ENCODE measurements around the gene SORCS2.

SORCS2 gene

DNA sequence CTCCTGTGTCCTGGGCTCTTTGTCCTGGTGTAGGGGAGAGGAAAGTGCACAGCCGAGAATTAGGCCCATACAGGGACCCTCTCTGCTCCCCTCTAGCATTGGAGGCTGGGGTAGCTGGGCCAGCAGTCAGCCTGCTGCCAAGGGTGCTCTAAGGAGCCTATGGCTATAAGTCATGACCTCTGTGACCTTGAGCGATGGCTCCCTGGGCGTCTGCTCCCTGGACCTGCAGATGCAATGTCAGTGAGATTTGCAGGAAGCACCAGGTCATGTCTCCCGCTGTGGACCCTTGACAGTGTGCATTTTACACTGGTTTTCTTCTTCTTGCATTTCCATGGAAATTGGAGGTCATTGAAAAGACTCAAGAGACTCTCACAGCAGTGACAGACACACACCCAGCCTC is 476.5 kb downstream of the SORCS2 start:
- DNase-seq (ENCODE audit: low read depth, low spot score): no peak
- no peak overlapping the region for H3K4me3 ChIP-seq (ENCODE audit: low read length)

DNA sequence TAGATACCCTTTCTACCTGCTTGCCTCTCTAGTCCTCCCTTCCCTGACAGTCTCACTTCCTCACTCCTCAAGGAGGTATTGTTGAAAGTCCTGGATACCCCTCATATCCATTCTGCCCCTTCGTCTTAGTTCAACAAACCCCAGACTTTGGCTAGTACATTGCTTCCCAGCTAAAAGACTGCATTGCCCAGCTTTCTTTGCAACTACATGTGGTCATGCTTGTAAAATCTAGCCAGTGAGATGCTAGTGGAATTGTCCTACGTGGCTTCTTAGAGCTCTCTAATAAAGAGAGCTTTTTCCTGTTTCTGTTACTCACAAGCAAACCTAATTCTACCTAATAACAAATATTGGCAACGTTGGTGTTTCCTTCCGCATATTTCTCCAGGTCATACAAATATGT is 480.3 kb downstream of the SORCS2 start:
- H3K4me3 ChIP-seq (ENCODE audit: low read length): no peak overlapping the region
- DNase-seq (ENCODE audit: low read depth, low spot score): no peak

DNA sequence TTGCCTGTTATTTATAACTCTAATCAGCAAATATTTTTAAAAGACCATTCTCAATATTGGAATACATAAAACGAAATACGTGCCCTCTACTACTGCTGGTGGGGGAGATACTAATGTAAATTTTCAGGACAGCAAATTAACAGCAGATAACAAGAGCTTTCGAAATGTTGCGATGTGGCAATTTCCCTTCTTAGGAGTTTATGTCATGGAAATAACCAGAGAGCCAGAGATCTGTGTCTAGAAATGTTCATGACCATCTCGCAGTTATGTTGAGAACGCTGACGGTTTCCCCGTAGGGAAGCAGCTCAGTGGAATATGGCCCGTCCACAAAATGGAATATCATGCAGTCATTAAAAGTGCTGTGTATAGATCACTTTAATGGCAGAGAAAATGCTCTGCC is 480.8 kb downstream of the SORCS2 start:
- no peak for DNase-seq (ENCODE audit: low read depth, low spot score)
- no peak overlapping the region for H3K4me3 ChIP-seq (ENCODE audit: low read length)

DNA sequence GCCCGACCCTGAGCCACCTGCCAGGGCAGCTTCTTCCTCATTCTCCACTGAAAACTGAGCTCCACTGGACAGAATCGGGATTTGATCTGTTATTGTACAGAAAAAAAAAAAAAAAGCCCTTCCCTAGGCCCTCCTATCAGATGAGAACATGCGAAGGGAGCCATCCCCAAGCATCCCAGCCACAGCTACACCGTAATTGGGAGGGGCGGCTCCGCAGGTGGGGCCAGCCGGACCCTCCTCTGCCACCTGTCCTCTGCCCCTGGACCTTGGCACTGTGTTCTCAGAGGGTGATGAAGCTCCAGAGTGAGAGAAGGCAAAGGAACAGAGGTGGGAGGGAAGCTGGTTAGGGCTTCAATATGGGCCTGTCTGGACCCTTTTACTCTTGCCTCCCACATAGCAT is 482.4 kb downstream of the SORCS2 start:
- no peak for DNase-seq (ENCODE audit: low read depth, low spot score)
- no peak overlapping the region for H3K4me3 ChIP-seq (ENCODE audit: low read length)

DNA sequence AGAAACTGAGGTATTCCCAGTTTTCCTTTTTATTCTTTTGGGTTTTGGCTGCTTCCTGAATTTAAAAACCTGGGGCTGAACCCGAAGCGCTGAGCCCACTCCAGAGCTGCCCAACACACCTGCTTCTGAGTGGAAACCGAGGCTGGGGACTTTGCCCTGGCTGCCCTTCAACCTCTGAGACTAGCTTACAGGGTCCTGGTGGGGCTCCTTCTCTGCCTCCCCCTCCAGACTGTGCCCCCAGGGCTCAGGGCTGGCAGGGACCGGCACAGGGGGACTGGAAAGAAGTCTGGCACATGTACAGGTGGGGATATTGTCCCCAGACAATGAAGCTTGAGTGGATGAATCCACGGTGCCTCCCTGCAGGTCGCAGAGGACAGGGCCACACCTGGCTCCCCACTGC is 482.8 kb downstream of the SORCS2 start:
- no peak overlapping the region for H3K4me3 ChIP-seq (ENCODE audit: low read length)
- DNase-seq (ENCODE audit: low read depth, low spot score): no peak

DNA sequence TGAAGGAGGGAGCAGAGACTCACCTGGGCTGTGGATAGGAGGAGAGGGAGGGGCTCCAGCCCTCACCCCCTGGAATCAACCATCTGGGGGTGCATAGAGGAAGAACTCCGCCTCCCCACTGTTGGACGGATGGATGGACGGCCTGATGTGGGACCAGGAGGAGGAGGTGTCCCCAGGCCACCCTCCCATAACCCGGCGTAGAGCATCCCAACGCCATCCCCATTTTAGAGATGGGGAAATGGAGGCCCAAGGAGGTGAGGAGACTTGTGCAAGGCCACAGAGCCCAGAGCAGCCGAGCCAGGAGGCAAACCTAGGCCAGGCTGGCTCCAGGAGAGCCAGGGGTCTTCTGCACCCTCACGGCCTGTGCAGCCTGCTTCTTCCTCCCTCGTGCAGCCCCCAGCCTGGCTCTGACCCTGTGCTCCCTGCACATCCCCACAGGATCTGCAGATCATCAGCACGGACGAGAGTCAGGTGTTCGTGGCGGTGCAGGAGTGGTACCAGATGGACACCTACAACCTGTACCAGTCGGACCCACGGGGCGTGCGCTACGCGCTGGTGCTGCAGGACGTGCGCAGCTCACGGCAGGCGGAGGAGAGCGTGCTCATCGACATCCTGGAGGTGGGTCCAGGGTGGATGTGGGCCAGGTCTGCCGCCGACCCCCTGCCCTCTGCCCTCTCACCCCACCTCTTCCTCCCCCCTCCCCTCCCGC is 483.4 kb downstream of the SORCS2 start:
- H3K4me3 ChIP-seq (ENCODE audit: low read length): no peak overlapping the region
- DNase-seq (ENCODE audit: low read depth, low spot score): no peak

DNA sequence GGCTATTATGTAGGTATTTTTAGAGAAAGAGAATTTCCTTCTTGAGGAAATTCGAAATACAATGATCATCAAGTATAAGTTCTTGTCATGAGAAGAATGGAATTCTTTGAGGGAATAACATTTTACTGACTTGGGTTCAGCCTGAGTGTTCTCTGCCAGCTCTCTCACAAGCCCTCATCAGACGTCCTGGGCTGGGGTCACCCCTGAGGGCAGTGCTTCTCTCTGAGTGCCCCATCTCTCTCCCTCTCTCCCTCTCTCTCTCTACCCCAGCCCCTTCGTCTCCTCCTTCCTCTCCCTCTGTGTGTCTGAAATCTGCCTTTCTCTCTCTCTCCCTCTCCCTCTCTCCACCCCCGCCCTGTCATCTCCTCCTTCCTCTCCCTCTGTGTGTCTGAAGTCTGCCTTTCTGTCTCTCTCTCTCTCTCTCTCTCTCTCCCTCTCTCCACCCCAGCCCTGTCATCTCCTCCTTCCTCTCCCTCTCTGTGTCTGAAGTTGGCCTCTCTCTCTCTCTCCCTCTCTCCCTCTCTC is 484.1 kb downstream of the SORCS2 start:
- DNase-seq (ENCODE audit: low read depth, low spot score): no peak
- H3K4me3 ChIP-seq (ENCODE audit: low read length): no peak overlapping the region

DNA sequence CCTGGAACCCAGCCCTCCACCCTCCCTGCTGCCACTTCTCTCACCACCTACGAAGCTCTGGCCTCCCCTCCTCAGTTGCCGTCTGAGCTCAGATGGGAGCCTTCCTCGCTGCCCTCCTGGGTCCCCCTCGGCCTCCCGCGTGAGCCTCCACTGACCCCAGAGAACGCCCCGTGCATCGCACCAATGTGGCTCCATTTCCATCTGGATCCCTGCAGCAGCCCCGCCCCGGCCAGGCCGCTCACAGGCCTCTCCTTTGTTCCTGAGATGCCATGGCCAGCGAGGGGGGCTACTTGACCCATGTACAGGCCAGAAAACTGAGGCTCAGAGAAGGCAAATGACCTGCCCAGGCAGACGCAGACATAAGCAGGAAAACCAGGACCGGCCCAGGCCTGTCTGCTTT is 484.7 kb downstream of the SORCS2 start:
- no peak for DNase-seq (ENCODE audit: low read depth, low spot score)
- H3K4me3 ChIP-seq (ENCODE audit: low read length): no peak overlapping the region

DNA sequence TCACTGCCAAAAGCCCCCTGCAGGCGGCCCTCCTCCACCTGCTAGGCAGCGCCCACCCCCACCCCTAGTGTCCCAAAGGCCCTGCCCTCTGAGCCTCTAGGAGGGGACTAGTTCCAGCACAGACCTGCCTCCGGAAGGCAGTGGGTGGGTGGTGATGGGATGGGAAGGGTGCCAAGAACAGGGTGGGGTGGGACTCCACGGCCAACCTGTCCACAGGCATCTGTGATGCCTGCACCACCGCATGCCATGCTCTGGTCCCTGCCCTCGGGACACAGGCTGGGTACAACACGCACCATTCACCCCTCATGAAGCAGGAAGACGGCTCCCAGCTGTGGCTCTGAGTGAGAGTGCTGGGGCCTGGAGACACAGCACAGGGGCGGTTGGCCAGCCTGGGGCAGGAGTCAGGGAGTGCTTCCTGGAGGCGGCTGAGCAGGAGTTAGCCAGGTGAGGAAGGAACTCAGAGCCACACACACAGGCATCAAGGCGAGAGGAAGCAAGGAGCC is 485.5 kb downstream of the SORCS2 start:
- H3K4me3 ChIP-seq (ENCODE audit: low read length): no peak overlapping the region
- no peak for DNase-seq (ENCODE audit: low read depth, low spot score)

DNA sequence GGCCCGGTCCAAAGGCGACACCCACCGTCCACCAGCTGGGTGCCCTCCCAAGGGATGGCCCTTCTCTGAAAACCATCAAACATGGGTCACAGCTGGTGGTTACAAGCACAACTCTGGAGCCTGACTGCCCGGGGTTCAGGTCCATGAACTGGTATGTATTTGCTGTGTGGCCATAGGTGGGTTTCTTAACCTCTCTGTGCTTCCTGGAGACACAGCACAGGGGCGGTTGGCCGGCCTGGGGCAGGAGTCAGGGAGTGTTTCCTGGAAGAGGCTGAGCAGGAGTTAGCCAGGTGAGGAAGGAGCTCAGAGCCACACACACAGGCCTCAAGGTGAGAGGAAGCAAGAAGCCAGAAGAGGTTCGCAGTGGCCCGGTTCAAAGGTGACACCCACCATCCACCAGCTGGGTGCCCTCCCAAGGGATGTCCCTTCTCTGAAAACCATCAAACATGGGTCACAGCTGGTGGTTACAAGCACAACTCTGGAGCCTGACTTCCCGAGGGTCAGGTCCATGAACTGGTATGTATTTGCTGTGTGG is 486.0 kb downstream of the SORCS2 start:
- H3K4me3 ChIP-seq (ENCODE audit: low read length): no peak overlapping the region

DNA sequence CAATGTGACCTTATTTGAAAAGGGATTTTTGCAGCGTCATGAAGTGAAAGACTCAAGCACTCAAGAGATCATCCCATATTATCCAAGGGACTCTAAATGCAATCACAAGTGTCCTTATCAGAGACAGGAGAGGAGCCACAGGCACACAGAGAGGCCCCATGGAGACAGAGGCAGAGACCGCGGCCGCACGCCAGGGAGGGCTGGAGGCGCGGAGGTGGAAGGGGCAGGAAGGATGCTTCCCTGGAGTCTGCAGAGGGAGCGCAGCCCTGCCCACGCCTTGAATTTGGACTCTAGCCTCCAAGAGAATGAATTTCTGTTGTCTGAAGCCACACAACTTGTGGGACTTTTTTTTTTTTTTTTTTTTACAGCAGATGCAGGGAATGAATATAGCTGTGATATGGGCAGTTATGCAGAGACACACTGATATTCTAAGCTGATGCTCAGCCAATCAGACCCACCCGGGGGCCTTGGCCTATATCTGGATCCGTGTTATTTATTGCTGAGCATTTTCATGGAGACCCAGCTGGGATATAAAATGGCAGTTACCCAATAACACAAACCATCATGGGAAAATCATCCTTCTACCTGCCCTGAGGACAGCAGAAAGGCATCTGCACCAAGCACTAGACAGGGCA is 487.2 kb downstream of the SORCS2 start:
- H3K4me3 ChIP-seq (ENCODE audit: low read length): no peak overlapping the region
- DNase-seq (ENCODE audit: low read depth, low spot score): no peak

More for the DNA sequence above, 486.0 kb downstream of the SORCS2 start:
- DNase-seq (ENCODE audit: low read depth, low spot score): no peak

DNA sequence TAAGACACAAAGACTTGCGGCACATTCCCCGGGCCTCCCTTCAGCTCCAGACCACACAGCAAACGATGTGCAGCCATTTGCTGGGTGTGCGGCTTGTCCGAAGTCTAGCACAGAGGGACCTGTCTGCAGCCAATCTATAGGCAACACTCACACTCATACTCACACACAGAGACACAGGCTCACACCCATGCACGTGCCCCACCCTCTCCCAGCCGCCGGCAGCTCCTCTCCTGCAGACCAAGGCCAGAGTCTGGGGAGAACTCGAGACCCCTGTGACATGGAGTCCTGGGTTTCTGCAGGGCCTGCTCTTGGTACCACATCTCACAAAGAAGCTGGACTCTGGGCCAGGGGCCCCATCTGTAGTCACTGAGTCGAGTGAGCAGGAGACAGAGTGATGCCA is 487.8 kb downstream of the SORCS2 start:
- H3K4me3 ChIP-seq (ENCODE audit: low read length): no peak overlapping the region
- DNase-seq (ENCODE audit: low read depth, low spot score): no peak

DNA sequence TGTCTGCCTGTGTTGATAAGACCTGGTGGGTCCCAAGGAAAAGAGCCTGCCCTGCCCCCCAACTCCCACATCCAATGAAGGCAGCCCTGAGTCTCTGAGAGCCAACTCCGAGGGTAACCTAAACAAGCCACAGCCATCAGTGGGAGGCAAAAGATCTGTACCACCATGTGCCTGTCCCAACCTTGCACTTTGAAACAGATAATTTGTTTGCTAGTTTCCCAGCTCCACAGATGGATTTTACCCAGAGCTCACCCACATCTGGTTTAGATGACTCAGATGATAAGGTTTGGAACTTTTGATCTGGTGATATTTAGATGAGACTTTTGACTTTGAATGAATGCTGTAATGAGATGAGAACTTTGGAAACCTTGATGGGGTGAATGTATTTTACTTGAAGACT is 488.4 kb downstream of the SORCS2 start:
- DNase-seq (ENCODE audit: low read depth, low spot score): no peak
- H3K4me3 ChIP-seq (ENCODE audit: low read length): no peak overlapping the region

DNA sequence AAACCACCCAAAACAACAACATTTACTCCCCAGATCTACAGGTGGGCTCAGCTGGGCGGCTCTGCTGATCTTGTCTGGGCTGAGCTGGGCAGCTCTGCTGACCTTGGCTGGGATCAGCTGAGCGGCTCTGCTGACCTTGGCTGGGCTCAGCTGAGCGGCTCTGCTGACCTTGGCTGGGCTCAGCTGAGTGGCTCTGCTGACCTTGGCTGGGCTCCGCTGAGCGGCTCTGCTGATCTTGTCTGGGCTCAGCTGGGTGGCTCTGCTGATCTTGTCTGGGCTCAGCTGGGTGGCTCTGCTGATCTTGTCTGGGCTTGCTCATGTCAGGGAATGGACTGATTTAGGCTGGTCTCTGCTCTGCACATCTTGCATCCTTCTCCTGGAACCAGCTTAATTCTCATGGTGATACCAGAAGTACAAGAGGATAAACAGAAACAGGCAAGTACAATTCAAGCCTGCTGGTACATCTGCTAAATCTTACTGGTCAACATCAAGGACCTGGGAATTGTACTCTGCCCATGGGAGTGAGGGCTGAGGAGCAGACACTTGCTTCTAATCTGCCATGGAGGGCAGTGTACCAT is 490.9 kb downstream of the SORCS2 start:
- no peak for DNase-seq (ENCODE audit: low read depth, low spot score)
- H3K4me3 ChIP-seq (ENCODE audit: low read length): no peak overlapping the region

DNA sequence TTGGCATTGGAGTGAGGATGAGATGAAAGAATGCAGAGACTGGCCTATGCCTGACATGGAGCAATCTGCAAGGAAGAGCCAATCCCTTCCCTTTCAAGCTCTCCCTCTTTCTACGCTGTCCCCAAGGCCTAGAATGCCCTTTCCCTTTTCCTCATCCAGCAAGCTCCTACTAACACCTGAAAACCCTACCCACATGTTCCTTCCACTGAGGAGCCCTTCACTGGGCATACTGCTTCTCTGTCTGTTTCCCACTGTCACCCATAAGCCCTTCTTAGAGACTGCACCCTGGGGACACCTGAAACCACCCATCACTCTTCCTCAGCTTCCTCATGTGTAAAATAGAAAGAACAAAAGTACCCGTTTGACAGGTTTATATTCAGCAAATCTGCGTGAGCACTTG is 492.0 kb downstream of the SORCS2 start:
- DNase-seq (ENCODE audit: low read depth, low spot score): no peak
- no peak overlapping the region for H3K4me3 ChIP-seq (ENCODE audit: low read length)

DNA sequence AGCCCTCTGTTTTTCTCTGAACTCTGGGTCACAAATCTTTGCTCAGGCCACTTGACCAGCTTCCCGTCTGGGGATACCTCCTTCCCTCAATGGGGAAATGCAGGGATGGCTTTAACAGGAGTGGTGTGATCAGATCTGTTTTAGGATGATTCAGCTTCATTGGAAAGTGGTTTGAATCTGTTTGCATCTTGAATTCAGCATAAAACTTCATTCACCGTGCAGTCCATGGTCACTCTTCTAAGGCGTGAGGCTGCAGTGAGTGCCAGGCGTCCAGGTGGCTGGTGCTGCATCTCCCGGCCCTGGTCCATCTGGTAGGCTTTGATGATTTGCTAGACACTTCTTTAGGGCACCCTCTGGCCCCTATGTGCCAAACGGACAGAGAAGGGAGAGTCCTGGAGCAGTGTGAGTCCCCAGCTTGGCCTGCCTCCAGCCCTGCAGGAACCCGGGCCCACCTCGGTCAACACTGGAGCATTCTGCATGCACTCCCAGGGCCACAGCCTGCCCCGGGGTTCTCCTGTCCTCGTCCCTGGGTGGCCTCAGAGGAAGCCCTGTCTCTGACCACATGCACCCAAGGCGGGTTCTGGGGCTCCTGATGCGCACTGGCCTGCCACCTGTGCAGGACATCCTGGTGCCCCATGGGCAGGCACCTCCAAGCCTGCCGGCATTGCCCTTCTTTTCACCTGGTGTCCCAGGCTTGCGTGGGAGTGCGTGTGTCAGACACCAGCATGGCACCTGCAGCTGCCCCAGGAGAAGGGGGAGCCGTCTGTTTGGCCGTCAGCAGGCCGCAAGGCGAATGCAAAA is 493.9 kb downstream of the SORCS2 start:
- H3K4me3 ChIP-seq (ENCODE audit: low read length): no peak overlapping the region
- DNase-seq (ENCODE audit: low read depth, low spot score): no peak

DNA sequence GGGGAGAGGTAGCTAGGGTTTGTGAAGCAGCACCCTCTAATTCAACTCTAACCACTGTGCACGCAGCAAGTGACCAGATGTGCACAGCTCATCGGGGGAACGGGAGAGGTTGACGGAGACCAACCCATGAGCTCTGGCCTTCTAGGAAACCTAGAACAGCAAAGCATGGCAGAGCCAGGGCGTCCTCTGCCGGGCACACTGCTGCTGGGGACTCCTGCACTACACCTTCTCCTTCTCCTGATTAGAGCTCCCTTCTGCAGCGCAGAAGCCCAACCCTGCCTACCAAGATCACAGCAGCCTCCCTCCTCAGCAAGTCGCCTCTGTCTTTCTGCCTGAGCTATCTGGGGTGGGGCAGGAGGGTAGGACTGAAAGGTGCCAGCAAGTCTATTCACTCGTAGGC is 494.7 kb downstream of the SORCS2 start:
- DNase-seq (ENCODE audit: low read depth, low spot score): no peak

DNA sequence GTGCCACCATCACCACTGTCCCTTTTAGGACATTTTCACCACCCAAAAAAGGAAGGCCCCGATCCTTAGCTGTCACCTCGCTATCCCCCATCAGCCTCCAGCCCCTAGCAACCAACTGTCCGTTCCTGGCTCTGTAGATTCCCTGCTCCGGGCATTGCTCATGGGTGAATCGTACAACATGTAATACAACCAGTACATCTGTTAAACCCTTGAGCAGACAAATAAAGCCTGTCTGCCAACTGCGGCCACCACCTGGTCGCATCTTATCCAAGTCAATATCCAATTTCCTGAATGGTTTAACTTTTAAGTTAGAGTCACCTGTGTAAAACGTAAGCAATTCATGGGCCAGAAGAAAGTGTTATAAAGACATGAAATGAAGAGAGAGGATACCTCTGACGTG is 495.5 kb downstream of the SORCS2 start:
- no peak overlapping the region for H3K4me3 ChIP-seq (ENCODE audit: low read length)
- no peak for DNase-seq (ENCODE audit: low read depth, low spot score)

More for the DNA sequence above, 494.7 kb downstream of the SORCS2 start:
- no peak overlapping the region for H3K4me3 ChIP-seq (ENCODE audit: low read length)

All from Jurkat, Clone E6-1 (cell line).